AG10803 (cell line): Measurements from ENCODE around the gene SUGP2.
A peak's percentile ranks its signal among the peaks of the same experiment; 100 is the strongest.

ENCODE experiments used
- DNase-seq: peaks from one replicate; pipeline ENCODE4 v3.0.0; 2010; ENCODE audit warnings: low read depth
- H3K4me3 ChIP-seq: 2 replicates; pipeline ENCODE4 v1.5.1; 2011; ENCODE audit warnings: mild to moderate bottlenecking, low read length, control low read depth
- TF ChIP-seq, protein P1 (sequence below): conservative IDR thresholded peaks from 2 replicates; pipeline ENCODE4 v1.5.1; 2011; ENCODE audit warnings: mild to moderate bottlenecking, low read length, control low read depth, inconsistent platforms

SUGP2 gene

DNA sequence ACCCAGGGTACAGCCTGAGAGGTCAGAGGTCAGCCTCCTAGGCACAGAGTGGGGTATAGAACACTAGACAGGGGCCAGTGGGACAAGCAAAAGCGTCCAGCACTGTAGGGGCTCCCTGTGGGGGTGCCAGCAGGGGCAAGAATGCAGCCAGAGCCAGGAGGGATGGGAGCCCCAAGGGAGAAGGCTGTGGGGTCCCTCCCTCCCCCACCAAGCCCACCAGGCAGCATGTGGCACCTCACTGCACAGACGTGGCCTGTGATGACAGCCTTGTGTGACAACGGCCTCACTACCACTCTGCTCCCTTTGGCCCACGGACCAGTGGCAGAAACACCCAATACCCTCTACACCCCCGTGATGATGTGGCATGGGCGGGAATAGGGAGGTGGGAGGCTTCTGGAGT, 10.2 kb upstream of the SUGP2 start:
- DNase-seq = no peak
- no peak overlapping the region for H3K4me3 ChIP-seq
- TF ChIP-seq, protein P1, sequence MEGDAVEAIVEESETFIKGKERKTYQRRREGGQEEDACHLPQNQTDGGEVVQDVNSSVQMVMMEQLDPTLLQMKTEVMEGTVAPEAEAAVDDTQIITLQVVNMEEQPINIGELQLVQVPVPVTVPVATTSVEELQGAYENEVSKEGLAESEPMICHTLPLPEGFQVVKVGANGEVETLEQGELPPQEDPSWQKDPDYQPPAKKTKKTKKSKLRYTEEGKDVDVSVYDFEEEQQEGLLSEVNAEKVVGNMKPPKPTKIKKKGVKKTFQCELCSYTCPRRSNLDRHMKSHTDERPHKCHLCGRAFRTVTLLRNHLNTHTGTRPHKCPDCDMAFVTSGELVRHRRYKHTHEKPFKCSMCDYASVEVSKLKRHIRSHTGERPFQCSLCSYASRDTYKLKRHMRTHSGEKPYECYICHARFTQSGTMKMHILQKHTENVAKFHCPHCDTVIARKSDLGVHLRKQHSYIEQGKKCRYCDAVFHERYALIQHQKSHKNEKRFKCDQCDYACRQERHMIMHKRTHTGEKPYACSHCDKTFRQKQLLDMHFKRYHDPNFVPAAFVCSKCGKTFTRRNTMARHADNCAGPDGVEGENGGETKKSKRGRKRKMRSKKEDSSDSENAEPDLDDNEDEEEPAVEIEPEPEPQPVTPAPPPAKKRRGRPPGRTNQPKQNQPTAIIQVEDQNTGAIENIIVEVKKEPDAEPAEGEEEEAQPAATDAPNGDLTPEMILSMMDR = no peak

DNA sequence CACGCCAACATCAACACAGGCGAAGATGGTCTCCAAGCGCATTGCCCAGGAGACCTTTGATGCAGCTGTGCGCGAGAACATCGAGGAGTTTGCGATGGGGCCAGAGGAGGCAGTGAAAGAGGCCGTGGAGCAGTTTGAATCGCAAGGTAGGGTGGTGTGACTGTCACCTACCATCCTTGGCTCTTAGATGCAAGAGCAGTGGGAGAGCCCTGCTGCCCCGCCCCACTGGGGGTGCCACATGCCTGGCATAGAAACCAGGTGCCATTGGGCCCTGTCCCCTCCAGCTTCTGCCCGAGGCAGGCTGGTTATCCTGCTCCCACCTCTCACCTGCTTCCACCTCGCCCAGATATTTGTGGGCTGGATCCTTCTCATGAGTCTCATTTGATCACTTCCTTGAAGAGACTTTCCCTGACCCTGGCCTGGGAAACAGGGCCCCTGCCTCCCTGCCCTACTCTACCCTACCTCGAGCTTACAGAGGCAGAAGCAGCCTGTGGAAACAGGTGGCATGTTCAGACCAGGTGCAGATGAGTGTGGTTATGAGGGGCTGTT, 9.5 kb upstream of the SUGP2 start:
- DNase-seq = no peak
- no peak overlapping the region for H3K4me3 ChIP-seq
- TF ChIP-seq, protein P1 = no peak

DNA sequence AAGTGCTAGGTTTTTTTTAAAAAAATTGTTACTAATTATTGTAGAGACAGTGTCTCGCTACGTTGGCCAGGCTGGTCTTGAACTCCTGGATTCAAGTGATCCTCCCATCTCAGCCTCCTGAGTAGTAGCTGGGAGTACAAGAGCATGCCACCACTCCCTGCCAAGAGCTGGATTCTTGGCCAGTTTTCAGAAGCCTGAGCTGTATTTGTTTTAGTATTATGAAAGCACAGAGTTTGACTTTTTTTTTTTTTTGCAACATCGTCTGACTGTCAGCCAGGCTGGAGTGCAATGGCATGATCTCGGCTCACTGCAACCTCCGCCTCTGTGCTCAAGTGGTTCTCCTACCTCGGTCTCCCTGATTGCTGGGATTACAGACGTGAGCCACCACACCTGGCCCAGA, 7.1 kb upstream of the SUGP2 start:
- TF ChIP-seq, protein P1 = no peak
- H3K4me3 ChIP-seq = no peak overlapping the region
- peak; percentile 96 for DNase-seq

GRCh38 chr19:19039901-19040300, 6.6 kb upstream of the SUGP2 start:
- no peak overlapping the region for H3K4me3 ChIP-seq
- TF ChIP-seq, protein P1 = no peak
- DNase-seq = no peak

DNA sequence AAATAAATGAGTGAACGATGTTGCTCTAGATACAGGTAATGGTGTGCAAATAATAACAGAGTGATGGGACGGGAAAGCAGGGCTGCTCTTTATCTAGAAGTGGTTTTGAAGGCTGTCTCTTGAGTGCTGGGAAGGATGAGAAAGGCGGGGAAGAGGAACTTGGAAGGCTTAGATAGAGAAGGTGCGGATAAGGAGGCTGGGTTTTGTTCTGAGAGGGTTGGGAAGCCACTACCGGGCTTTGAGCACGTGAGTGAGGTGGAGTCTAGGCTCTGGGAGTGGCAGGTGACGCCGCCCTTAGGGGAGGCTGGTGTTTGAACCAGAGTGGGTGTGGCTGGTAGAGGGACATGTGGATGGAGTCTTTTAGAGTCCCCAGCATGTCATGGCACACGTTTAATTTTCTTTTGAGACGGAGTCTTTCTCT, 897 bp upstream of the SUGP2 start:
- DNase-seq = peak; percentile 39
- peak overlapping the region; percentile 86 for H3K4me3 ChIP-seq
- TF ChIP-seq, protein P1 = no peak

- no peak for DNase-seq
- TF ChIP-seq, protein P1 = no peak
- H3K4me3 ChIP-seq = peak overlapping the region; percentile 83
These were observed 216 bp downstream of the SUGP2 start for GRCh38 chr19:19033176-19033425.

GRCh38 chr19:19032420-19033175, 719 bp downstream of the SUGP2 start:
- peak overlapping the region; percentile 83 for H3K4me3 ChIP-seq
- peak; percentile 95 for DNase-seq
- TF ChIP-seq, protein P1 = no peak
